Measurements from ENCODE around the gene ISOC2. TPM values are rescaled to one million over a fixed set of nuclear protein-coding genes. Genes with fewer than 3 reads are reported as not detected.
"Not testable (repeated sequence)": the region's sequence is repeated elsewhere in the genome, so short reads cannot be mapped to it uniquely, and the experiment has no call there.

The ISOC2 gene
- polyA plus RNA-seq, 3 donors: 28.7 to 38.3 (median 31.9) TPM

DNA sequence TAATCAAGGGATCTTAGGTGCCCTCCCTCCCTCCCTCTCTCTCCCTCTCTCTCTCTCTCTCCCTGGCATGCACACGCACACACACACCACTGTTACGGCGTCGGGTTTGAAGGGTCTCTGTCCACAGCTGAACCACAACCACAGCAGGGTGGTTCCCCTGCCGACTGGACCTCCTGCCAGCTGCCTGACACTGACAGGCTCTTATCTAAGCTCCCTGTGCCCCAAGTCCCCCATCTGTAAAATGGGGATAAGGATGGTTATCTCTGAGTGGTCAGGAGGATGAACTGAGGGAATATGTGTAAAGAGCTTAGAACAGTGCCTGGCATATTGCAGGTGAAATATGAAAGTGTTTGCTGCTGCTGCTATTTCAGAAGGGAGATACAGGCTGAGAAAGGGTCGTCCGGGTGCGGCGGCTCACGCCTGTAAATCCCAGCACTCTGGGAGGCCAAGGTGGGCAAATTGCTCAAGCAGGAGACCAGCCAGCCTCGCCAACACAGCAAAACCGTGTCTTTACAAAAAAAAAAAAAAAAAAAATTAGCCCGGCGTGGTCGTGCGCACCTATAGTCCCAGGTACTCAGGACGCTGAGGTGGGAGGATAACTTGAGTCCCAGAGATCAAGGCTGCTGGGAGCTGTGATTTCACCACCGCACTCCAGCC lies 17.5 kb downstream of the ISOC2 start:
- DNase-seq (ENCODE audit: low read depth in 3 of 3, low spot score in 2 of 3): no peak

GRCh38 chr19:55443045-55443823 lies 18.2 kb downstream of the ISOC2 start, which contains the start of gene SHISA7:
Gene SHISA7, minus strand, starts transcription at chr19:55443300. Its CDS starts 437 bp downstream, at chr19:55442863.
- DNase-seq (ENCODE audit: low read depth in 3 of 3, low spot score in 2 of 3): no peak

DNA sequence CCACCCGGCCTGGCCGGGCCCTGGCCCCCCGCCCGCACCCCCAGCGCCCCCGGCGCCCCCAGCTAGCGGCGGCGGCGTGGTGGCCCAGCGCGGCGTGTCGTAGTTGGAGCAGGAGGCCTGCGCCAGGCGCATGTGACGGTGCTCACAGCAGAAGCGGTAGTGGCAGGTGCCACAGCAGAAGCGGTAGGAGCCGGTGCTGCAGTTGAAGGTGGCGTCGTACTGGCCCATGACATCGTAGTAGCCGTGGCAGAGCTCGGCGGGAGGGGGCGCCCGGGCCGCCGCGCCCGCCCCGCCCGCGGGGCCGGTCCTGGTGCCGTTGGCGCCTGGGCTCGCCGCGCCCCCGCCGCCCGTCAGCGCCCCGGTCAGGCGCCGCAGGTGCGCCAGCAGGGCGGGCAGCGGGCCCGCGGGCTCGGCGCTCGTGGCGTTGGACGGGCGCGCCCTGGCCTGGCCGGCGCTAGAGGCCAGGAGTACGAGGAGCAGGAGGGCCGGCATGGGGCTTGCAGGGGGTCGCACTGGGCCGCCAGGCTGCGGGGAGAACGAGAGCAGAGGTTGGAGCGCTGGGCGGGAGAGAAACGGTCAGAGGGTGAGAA lies 19.0 kb downstream of the ISOC2 start:
- no peak for DNase-seq (ENCODE audit: low read depth in 3 of 3, low spot score in 2 of 3)

DNA sequence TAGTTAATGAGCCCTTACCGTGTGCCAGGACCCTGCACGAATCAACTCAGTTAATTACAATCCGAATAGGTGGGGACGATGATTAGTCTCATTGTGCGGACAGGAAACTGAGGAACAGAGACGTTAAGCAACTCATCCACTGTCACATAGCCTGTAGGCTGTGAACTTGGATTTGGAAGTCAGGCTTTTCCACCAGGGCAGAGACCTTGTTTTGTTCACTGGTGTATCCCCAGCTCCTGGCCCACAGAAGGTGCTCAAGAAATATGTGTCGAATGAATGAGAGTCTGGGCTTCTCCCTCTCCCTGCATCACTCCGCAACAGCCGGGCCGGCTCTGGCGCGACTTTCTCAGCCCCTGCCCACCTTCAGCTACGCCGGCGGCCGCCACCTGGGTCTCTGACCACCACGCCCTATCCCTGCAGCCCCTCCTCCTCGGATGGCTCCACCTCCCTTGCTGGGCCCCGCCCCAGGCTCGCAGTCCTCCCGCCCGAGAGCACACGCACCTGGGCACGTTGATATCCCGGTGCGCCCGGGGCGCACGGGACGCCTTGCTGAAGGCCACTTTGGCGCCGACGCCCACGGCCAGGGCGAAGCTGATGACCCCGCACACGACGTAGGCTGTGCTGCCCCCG lies 19.6 kb downstream of the ISOC2 start:
- no peak for DNase-seq (ENCODE audit: low read depth in 3 of 3, low spot score in 2 of 3)

- DNase-seq (ENCODE audit: low read depth in 3 of 3, low spot score in 2 of 3): no peak
Measured at GRCh38 chr19:55441319-55441691, 20.1 kb downstream of the ISOC2 start.

GRCh38 chr19:55440411-55441105 lies 20.9 kb downstream of the ISOC2 start:
- no peak for DNase-seq (ENCODE audit: low read depth in 3 of 3, low spot score in 2 of 3)

DNA sequence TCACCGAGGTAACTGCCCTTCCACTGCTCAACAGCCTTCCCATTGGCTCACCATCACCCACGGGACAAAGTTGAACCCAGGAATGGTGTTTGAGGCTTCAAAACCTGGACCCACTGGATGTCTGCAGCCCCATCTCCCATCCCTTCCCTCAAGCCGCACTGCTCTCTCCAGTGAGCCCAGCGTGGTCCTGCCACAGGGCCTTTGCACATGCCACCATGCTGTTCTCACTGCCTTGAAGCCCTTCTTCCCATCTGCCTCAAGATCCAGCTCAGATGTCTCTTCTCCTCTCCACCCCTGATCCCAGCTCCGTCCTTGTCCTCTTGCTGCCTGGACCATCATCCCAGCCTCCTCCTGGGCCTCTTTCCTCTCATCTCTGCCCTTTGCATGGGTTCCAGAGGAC lies 22.4 kb downstream of the ISOC2 start:
- DNase-seq (ENCODE audit: low read depth in 3 of 3, low spot score in 2 of 3): no peak

DNA sequence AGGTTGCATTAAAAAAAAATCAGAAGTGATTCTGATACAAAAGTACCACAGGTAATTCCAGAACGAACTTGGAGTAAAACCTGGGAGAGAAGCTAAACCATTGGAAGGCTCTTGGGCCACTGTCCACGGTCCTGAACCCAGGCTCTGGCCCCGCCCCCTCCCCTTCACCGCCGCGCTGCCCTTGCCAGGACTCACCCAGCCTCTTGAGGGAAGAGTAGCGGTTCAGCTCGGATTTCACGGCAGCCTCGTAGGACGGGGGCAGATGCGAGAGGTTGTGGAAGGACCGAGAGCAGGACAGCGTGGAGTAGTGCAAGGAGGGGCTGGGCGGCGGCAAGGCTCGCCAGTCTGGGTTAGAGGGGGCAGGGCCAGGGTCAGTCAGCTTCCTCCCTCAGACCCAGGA lies 24.0 kb downstream of the ISOC2 start:
- DNase-seq (ENCODE audit: low read depth in 3 of 3, low spot score in 2 of 3): no peak

DNA sequence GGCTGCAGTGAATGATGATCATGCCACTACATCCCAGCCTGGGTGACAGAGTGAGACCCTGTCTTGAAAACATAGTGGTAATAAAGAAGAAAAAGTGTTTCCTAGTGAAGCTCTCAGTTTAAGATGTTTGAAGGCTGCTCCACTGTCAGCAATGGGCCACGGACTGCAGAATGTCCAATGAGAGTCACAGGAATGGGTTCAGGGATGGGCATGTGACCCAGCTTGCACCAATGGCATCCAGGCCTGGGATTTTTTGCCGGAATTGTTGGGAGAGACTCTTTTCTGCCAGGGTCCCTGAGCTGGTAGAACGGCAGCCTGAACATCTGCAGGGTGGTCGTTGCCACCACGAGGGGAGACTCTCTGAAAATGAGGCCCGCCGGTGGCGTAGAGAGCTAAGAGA lies 24.6 kb downstream of the ISOC2 start:
- no peak for DNase-seq (ENCODE audit: low read depth in 3 of 3, low spot score in 2 of 3)

DNA sequence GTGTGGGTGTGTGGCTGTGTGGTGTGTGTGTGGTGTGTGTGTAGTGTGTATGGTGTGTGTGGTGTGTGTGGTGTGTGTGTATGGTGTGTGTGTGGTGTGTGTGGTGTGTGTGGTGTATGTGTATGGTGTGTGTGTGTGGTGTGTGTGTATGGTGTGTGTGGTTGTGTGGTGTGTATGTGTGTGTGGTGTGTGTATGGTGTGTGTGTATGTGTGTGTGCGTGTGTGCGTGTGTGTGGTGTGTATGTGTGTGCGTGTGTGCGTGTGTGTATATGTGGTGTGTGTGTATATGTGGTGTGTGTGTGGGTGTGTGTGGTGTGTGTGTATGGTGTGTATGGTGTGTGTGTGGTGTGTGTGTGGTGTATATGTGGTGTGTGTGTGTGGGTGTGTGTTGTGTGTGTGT lies 26.4 kb downstream of the ISOC2 start:
- no peak for DNase-seq (ENCODE audit: low read depth in 3 of 3, low spot score in 2 of 3)

GRCh38 chr19:55434356-55434919 lies 27.0 kb downstream of the ISOC2 start:
- no peak for DNase-seq (ENCODE audit: low read depth in 3 of 3, low spot score in 2 of 3)

DNA sequence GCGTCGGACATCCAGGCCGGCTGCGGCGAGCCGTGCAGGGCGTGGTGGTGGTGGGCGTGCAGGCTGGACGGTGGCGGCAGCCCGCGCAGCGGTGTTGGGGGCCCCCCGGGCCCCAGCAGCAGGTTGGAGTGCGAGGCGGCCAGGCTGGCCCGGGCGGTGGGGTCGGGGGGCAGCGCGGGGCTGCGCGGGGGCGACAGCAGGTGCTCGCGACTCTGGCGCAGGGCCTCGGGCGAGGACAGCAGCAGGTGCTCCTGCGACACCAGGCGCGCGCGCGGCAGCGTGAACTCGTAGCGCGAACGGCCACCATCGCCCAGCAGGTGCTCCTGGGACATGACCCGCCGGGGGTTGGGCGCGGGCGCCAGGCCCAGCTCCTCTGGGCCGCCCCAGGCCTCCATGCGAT lies 28.1 kb downstream of the ISOC2 start:
- DNase-seq (ENCODE audit: low read depth in 3 of 3, low spot score in 2 of 3): no peak

- no peak for DNase-seq (ENCODE audit: low read depth in 3 of 3, low spot score in 2 of 3)
Measured at GRCh38 chr19:55432241-55432959, 29.0 kb downstream of the ISOC2 start.

DNA sequence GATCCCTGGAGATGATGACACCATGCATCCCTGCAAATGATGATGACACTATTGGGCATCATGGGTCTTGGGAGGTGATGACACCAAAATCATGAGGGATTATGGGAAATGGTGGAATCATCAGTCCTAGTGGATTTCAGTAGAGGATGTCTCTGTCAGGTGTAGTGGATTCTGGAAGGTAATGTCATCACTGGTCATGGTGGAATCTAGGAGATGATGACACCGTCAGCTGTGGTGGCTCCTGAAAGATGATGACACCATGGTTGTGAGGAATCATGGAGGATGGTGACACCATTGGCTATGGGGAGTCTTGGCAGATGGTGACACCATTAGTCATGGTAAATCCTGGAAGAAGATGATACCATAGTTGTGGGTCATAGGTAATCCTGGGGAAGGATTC lies 30.3 kb downstream of the ISOC2 start:
- no peak for DNase-seq (ENCODE audit: low read depth in 3 of 3, low spot score in 2 of 3)

- DNase-seq (ENCODE audit: low read depth in 3 of 3, low spot score in 2 of 3): no peak
Measured at GRCh38 chr19:55426042-55426441, 35.4 kb downstream of the ISOC2 start.

DNA sequence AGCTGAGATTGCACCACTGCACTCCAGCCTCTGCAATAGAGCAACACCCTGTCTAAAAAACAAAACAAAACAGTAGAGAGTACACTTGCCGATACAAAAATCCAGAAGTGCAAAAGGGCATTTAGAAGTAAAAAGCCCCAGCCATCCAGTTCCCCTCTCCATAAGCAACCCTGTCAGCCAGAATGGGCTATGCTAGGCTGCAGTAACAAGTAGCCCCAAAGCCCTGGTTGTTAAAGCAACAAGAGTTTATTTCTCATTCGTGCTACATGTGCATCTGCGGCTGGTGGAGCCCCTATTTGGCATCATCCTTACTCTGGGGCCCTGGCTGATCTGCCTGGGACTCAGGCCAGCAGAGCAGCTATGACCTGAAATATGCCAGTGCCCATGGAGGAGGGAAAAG lies 36.9 kb downstream of the ISOC2 start:
- no peak for DNase-seq (ENCODE audit: low read depth in 3 of 3, low spot score in 2 of 3)

- no peak for DNase-seq (ENCODE audit: low read depth in 3 of 3, low spot score in 2 of 3)
Measured at GRCh38 chr19:55423225-55424005, 38.0 kb downstream of the ISOC2 start.

- DNase-seq (ENCODE audit: low read depth in 3 of 3, low spot score in 2 of 3): not testable (repeated sequence)
Measured at GRCh38 chr19:55421281-55421680, 40.2 kb downstream of the ISOC2 start.

DNA sequence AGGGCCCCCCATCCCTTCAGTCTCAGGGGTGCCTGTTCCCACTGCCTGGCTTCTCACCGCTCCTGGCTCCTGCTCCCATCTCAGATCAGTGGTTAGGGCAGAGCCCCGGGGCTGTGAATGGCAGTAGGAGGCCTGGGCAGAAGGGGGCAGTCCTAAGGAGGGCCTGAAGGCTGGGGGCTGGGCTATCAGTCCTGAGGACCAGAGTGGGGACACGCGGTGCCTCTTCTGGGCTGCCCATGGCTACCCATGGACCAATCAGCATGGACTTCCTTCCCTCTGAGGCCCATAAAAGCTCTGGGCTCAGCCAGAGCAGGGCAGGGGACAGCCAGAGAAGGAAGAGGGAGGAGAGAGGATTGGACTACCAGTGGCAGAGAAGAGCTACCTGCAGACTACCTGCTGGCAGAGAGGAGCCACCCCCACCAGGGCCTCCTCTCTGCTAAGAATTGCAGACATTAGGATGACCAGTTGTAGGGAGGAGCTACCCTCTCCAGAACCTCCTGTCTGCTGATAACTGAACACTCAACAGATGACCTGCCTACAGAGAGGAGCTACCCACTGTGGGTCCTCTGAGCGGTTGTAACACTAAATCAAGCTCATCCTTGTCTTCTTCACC lies 41.7 kb downstream of the ISOC2 start:
- DNase-seq (ENCODE audit: low read depth in 3 of 3, low spot score in 2 of 3): no peak
